GM23338 (cell line): ENCODE measurements around the gene DEXI. TPM values are rescaled to one million over a fixed set of nuclear protein-coding genes. Genes with fewer than 3 reads are reported as not detected.

Experiments used
- ATAC-seq: fragments of 200-7000 bp; cut with Tn5 transposase; 3 replicates; pipeline ENCODE4 v1.9.1; 2020
- DNase-seq: peaks from one replicate; pipeline ENCODE4 v3.0.0-alpha.2; 2015; ENCODE audit warnings: low spot score
- H2AFZ ChIP-seq: fragments of 200-600 bp; sonication (generic); 2 replicates; pipeline ENCODE4 v1.8.0; 2016; ENCODE audit warnings: antibody characterized with exemption, mild to moderate bottlenecking, moderate library complexity
- H3F3A ChIP-seq: fragments of 200-600 bp; sonication (generic); replicated peaks from 2 replicates; pipeline ENCODE4 v1.8.0; 2017; ENCODE audit warnings: antibody characterized with exemption, mixed run types, low read depth
- H3K27ac ChIP-seq: fragments of 200-600 bp; sonication (generic); 2 replicates; pipeline ENCODE4 v1.6.1; 2016; ENCODE audit warnings: low read depth
- H3K27me3 ChIP-seq: fragments of 200-600 bp; sonication (generic); 2 replicates; pipeline ENCODE4 v1.8.0; 2016; ENCODE audit warnings: mild to moderate bottlenecking, mixed run types, moderate library complexity; ENCODE audit not compliant: insufficient read depth
- H3K36me3 ChIP-seq: fragments of 200-600 bp; sonication (generic); 2 replicates; pipeline ENCODE4 v1.8.0; 2016; ENCODE audit warnings: mild to moderate bottlenecking; ENCODE audit not compliant: insufficient read depth
- H3K4me1 ChIP-seq: fragments of 200-600 bp; sonication (generic); 2 replicates; pipeline ENCODE4 v1.8.0; 2016; ENCODE audit warnings: mild to moderate bottlenecking, moderate library complexity; ENCODE audit not compliant: insufficient read depth
- H3K4me2 ChIP-seq: fragments of 200-600 bp; sonication (generic); 2 replicates; pipeline ENCODE4 v1.7.1; 2017; ENCODE audit warnings: mixed run types
- H3K4me3 ChIP-seq: fragments of 200-600 bp; sonication (generic); 2 replicates; pipeline ENCODE4 v1.6.1; 2016; ENCODE audit warnings: mixed run types
- H3K79me2 ChIP-seq: fragments of 200-600 bp; sonication (generic); replicated peaks from 2 replicates; pipeline ENCODE4 v1.8.0; 2017; ENCODE audit warnings: mild to moderate bottlenecking; ENCODE audit not compliant: insufficient read depth
- H3K9me2 ChIP-seq: fragments of 200-600 bp; sonication (generic); 2 replicates; pipeline ENCODE4 v1.8.0; 2017; ENCODE audit not compliant: insufficient read depth
- H4K20me1 ChIP-seq: fragments of 200-600 bp; sonication (generic); replicated peaks from 2 replicates; pipeline ENCODE4 v1.8.0; 2017; ENCODE audit warnings: mild to moderate bottlenecking; ENCODE audit not compliant: insufficient read depth
- H3K27ac Mint-ChIP-seq: 2 replicates; pipeline ENCODE4 v1.8.0; 2020; ENCODE audit warnings: inconsistent platforms, mild to moderate bottlenecking, moderate library complexity, mixed read lengths
- H3K27me3 Mint-ChIP-seq: 3 replicates; pipeline ENCODE4 v1.8.0; 2022; ENCODE audit warnings: low read depth, mild to moderate bottlenecking, moderate library complexity, mixed read lengths, inconsistent platforms; ENCODE audit not compliant: insufficient read depth, poor library complexity
- H3K36me3 Mint-ChIP-seq: 3 replicates; pipeline ENCODE4 v1.8.0; 2021; ENCODE audit warnings: low read depth, mild to moderate bottlenecking, inconsistent platforms, moderate library complexity, mixed read lengths
- H3K4me1 Mint-ChIP-seq: 3 replicates; pipeline ENCODE4 v1.8.0; 2020; ENCODE audit warnings: mild to moderate bottlenecking, inconsistent platforms, mixed read lengths
- H3K4me3 Mint-ChIP-seq: 3 replicates; pipeline ENCODE4 v1.8.0; 2021; ENCODE audit warnings: moderate library complexity, mild to moderate bottlenecking, inconsistent platforms, mixed read lengths
- H3K9me3 Mint-ChIP-seq: 3 replicates; pipeline ENCODE4 v1.8.0; 2020; ENCODE audit warnings: moderate library complexity, mild to moderate bottlenecking, inconsistent platforms, mixed read lengths
- CREB1 ChIP-seq: fragments of 250-450 bp; sonication (Bioruptor Pico); IDR thresholded peaks from 2 replicates; pipeline ENCODE4 v1.5.0; 2020; ENCODE audit warnings: low read depth, mild to moderate bottlenecking, moderate library complexity
- CTCF ChIP-seq, 2 experiments: fragments of 200-600 bp in 1 of 2; sonication (generic) in 1 of 2; conservative IDR thresholded peaks; 2 replicates each; pipeline versions ENCODE4 v1.5.1 to v1.6.1; 2016 to 2017; ENCODE audit warnings: antibody characterized with exemption in 2 of 2, low read depth in 2 of 2, mild to moderate bottlenecking in 2 of 2, moderate library complexity in 1 of 2
- EZH2 ChIP-seq: fragments of 200-600 bp; sonication (generic); IDR thresholded peaks from one replicate; pipeline ENCODE4 v1.8.0; 2017; ENCODE audit warnings: antibody characterized with exemption, mild to moderate bottlenecking, low read depth; ENCODE audit not compliant: unreplicated experiment
- EZH2phosphoT487 ChIP-seq: fragments of 200-600 bp; sonication (generic); IDR thresholded peaks from one replicate; pipeline ENCODE4 v1.8.1; 2018; ENCODE audit warnings: antibody characterized with exemption; ENCODE audit not compliant: unreplicated experiment
- NANOG ChIP-seq: IDR thresholded peaks from 2 replicates; pipeline ENCODE4 v1.6.1; 2016; ENCODE audit warnings: antibody characterized with exemption, borderline replicate concordance
- POLR2AphosphoS5 ChIP-seq: IDR thresholded peaks from 2 replicates; pipeline ENCODE4 v1.6.1; 2016; ENCODE audit warnings: antibody characterized with exemption, low read depth
- REST ChIP-seq: IDR thresholded peaks from one replicate; pipeline ENCODE4 v1.6.1; 2018; ENCODE audit warnings: antibody characterized with exemption; ENCODE audit not compliant: unreplicated experiment
- STAT1 ChIP-seq: IDR thresholded peaks from one replicate; pipeline ENCODE4 v1.6.1; 2016; ENCODE audit warnings: antibody characterized with exemption; ENCODE audit not compliant: unreplicated experiment
- ZNF114 ChIP-seq: fragments of 250-450 bp; sonication (Bioruptor Pico); IDR thresholded peaks from 2 replicates; pipeline ENCODE4 v1.5.0; 2020; ENCODE audit warnings: mild to moderate bottlenecking, moderate library complexity
- ZNF331 ChIP-seq: fragments of 250-450 bp; sonication (Bioruptor Pico); IDR thresholded peaks from 2 replicates; pipeline ENCODE4 v1.5.0; 2020; ENCODE audit warnings: low read depth, mild to moderate bottlenecking, moderate library complexity
- ZNF462 ChIP-seq: fragments of 250-450 bp; sonication (Bioruptor Pico); IDR thresholded peaks from 2 replicates; pipeline ENCODE4 v1.5.0; 2020; ENCODE audit warnings: mild to moderate bottlenecking, moderate library complexity
- polyA plus RNA-seq: library from polyadenylated mRNA; unstranded; fragments of >200 nt; fragmentation: Nextera tagmentation; extraction: Ambion mirVana; gene quantifications from 2 replicates; pipeline ENCODE4 v1.2.1, GENCODE V29; 2016
- total RNA-seq: library from RNA; depleted of rRNA; stranded (reverse); fragments of >200 nt; shearing (Covaris generic); gene quantifications from 2 replicates; pipeline ENCODE4 v1.2.3, GENCODE V29; 2014

The DEXI gene
- total and polyA plus RNA-seq, 2 experiments from 2014 or later = 26.5 to 58.2 TPM

GRCh38 chr16:10966129-10966528 is 23.9 kb upstream of the DEXI start (continued):
- TF ChIP-seq CTCF (conservative IDR thresholded peaks at IDR 0.05; ENCODE audit: low read depth in 2 of 2) = no peak
- no peak for TF ChIP-seq ZNF114

GRCh38 chr16:10965440-10966061 is 23.3 kb upstream of the DEXI start:
- Histone ChIP-seq H2AFZ (no peak overlapping the region), H3K4me2 (no peak overlapping the region), H3K79me2 (no peaks in the 10 kb centered on the region), H3K4me3 (no peak overlapping the region), H3K4me1 (no peaks in the 10 kb centered on the region), H3F3A (no peaks in the 10 kb centered on the region), H3K27ac (no peak overlapping the region), H3K36me3 (peaks cover 3% of the 10 kb centered on the region; the same call in 1 of the 2 replicates), H3K9me2 (no peaks in the 10 kb centered on the region), H4K20me1 (no peaks in the 10 kb centered on the region), H3K27me3 (no peaks in the 10 kb centered on the region)
- Mint-ChIP-seq H3K27ac (no peak overlapping the region), H3K4me3 (no peak overlapping the region), H3K4me1 (peaks cover 4% of the 10 kb centered on the region; the same call in 2 of the 3 replicates), H3K36me3 (peaks cover 11% of the 10 kb centered on the region; the same call in 1 of the 3 replicates), H3K27me3 (peaks cover 6% of the 10 kb centered on the region), H3K9me3 (no peaks in the 10 kb centered on the region)
- ATAC-seq = no peak
- DNase-seq = no peak
- TF ChIP-seq ZNF462 = no peak
- TF ChIP-seq ZNF114 = no peak
- no peak for TF ChIP-seq REST
- TF ChIP-seq EZH2 = no peak
- no peak for TF ChIP-seq CREB1 (CRISPR knock-in tag)
- TF ChIP-seq STAT1 = no peak
- TF ChIP-seq ZNF331 = no peak
- no peak for TF ChIP-seq NANOG
- no peak for TF ChIP-seq CTCF (conservative IDR thresholded peaks at IDR 0.05; ENCODE audit: low read depth in 2 of 2)
- no peak for TF ChIP-seq POLR2AphosphoS5
- TF ChIP-seq EZH2phosphoT487 = no peak
